GM18498 (cell line): Measurements from ENCODE around the gene ARHGAP8.

Experiments
- ATAC-seq: cut with Tn5 transposase; IDR thresholded peaks from one replicate; pipeline ENCODE4 v1.9.1; 2021; ENCODE audit warnings: mild to moderate bottlenecking, moderate library complexity; ENCODE audit not compliant: unreplicated experiment

The ARHGAP8 gene

GRCh38 chr22:44761025-44761424, 8.7 kb downstream of the ARHGAP8 start:
- ATAC-seq, result no peak

GRCh38 chr22:44764373-44764772, 12.0 kb downstream of the ARHGAP8 start:
- ATAC-seq, result no peak

GRCh38 chr22:44764974-44765373, 12.6 kb downstream of the ARHGAP8 start:
- no peak for ATAC-seq

GRCh38 chr22:44765571-44766285, 13.4 kb downstream of the ARHGAP8 start:
- no peak for ATAC-seq

GRCh38 chr22:44773082-44773481, 20.7 kb downstream of the ARHGAP8 start:
- no peak for ATAC-seq

GRCh38 chr22:44775862-44776261, 23.5 kb downstream of the ARHGAP8 start:
- no peak for ATAC-seq

- no peak for ATAC-seq
These were observed 24.4 kb downstream of the ARHGAP8 start for GRCh38 chr22:44776605-44777363.

- ATAC-seq, result no peak
These were observed 25.0 kb downstream of the ARHGAP8 start for GRCh38 chr22:44777364-44777755.

GRCh38 chr22:44780876-44781449, 28.6 kb downstream of the ARHGAP8 start:
- ATAC-seq, result no peak

GRCh38 chr22:44782363-44782963, 30.1 kb downstream of the ARHGAP8 start:
- ATAC-seq, result no peak

GRCh38 chr22:44783091-44783490, 30.7 kb downstream of the ARHGAP8 start:
- ATAC-seq, result no peak

- no peak for ATAC-seq
These were observed 31.2 kb downstream of the ARHGAP8 start for GRCh38 chr22:44783581-44783980.

GRCh38 chr22:44786136-44786535, 33.8 kb downstream of the ARHGAP8 start:
- no peak for ATAC-seq

GRCh38 chr22:44786610-44787009, 34.2 kb downstream of the ARHGAP8 start:
- ATAC-seq, result no peak

GRCh38 chr22:44787832-44788231, 35.5 kb downstream of the ARHGAP8 start:
- no peak for ATAC-seq

GRCh38 chr22:44793106-44793505, 40.7 kb downstream of the ARHGAP8 start:
- ATAC-seq, result no peak

GRCh38 chr22:44793506-44794172, 41.3 kb downstream of the ARHGAP8 start:
- ATAC-seq, result no peak

- ATAC-seq, result no peak
These were observed 43.6 kb downstream of the ARHGAP8 start for GRCh38 chr22:44795701-44796630.

GRCh38 chr22:44797181-44797725, 44.9 kb downstream of the ARHGAP8 start:
- ATAC-seq, result no peak
